Activated T-cell treated with anti-CD3 and anti-CD28 coated beads, Interleukin-2, amount 50 U/mL, for 24 hours (primary cell): ENCODE measurements around the gene GOLGA5.
"Not testable (repeated sequence)": the region's sequence is repeated elsewhere in the genome, so short reads cannot be mapped to it uniquely, and the experiment has no call there.

Experiments
- DNase-seq: peaks from one replicate; pipeline ENCODE4 v3.0.0-alpha.2; 2020
- H3K27ac Mint-ChIP-seq: 2 replicates; pipeline ENCODE4 v1.8.0; 2020; ENCODE audit warnings: mild to moderate bottlenecking, mixed read lengths
- H3K27me3 Mint-ChIP-seq: 2 replicates; pipeline ENCODE4 v1.8.0; 2020; ENCODE audit warnings: mixed read lengths
- H3K36me3 Mint-ChIP-seq: 2 replicates; pipeline ENCODE4 v1.8.0; 2020; ENCODE audit warnings: low read depth, mixed read lengths
- H3K4me1 Mint-ChIP-seq: 2 replicates; pipeline ENCODE4 v1.8.0; 2020; ENCODE audit warnings: low read depth, mixed read lengths
- H3K4me3 Mint-ChIP-seq: 2 replicates; pipeline ENCODE4 v1.8.0; 2020; ENCODE audit warnings: mild to moderate bottlenecking, moderate library complexity, mixed read lengths
- H3K9me3 Mint-ChIP-seq: 2 replicates; pipeline ENCODE4 v1.8.0; 2020; ENCODE audit warnings: mixed read lengths

The GOLGA5 gene

DNA sequence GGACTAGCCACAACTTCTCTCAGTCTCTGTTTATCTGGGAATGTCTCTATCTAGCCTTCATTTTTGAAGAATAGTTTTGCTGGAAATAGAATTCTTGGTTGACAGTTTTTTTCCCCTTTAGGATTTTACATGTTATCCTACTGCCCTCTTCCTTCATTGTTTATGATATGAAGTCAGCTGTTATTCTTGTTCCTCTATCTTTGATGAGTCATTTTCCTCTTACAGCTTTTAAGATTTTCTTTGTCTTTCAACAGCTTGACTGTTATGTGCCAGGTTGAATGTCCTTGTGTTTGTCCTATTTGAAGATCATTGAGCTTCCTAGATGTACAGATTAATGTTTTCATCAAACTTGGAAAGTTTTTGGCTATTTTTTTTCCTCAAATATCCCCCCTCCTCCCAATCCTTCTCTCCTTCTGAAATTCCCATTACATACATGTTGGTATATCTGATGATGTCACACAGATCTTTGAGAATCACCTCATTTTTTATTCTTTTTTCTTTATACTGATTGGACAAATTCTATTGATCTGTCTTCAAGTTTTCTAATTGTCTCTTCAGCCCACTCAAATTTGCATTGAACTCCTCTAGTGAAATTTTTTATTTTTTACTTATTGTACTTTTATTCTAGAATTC is 4.5 kb upstream of the GOLGA5 start:
- H3K36me3 Mint-ChIP-seq, result peaks cover 6% of the 10 kb centered on the region
- no peak for DNase-seq
- H3K27ac Mint-ChIP-seq, result no peak overlapping the region
- peaks cover 33% of the 10 kb centered on the region for H3K9me3 Mint-ChIP-seq
- H3K4me1 Mint-ChIP-seq, result peaks cover 18% of the 10 kb centered on the region
- no peak overlapping the region for H3K4me3 Mint-ChIP-seq
- no peaks in the 10 kb centered on the region for H3K27me3 Mint-ChIP-seq

DNA sequence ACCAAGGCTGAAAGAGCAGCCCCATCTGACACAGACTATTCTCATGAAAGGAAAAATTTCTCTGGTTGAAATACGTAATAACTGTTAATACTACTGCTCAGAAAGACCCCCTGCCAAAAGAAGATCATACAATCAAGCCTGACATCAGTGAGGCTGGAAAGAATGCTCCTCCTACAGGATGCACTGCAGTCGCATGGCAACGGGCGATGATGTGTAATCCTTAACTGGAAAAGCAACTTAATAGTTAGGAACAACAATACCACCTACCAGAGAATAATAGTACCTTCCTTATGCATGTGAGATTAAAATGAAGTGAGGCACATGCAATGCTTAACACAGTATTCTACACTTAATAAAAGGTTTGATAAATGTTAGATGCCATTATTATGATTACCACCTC is 1.2 kb upstream of the GOLGA5 start:
- Mint-ChIP-seq H3K27ac (no peak overlapping the region), H3K27me3 (no peaks in the 10 kb centered on the region), H3K4me3 (no peak overlapping the region), H3K9me3 (peaks cover 33% of the 10 kb centered on the region), H3K36me3 (peaks cover 20% of the 10 kb centered on the region), H3K4me1 (peaks cover 34% of the 10 kb centered on the region)
- no peak for DNase-seq

DNA sequence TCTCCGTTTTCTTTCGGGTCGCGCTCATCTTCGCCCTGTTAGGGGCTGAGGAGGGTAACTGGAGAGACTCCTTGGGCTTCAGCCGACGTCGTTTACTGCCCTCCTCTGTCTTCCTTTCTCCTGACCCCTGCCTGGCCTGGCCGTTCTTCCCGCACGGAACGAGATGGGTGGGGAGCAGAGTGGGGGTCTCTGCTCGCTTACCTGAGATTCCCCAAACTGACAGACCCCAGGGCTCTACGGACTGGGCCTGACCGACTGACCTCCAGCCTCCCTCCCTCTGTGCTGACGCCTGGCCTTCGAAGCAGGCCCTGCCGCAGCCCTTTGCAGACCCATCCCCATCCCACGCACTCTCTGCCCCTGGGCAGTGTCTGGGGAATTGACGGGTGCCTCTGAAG is 439 bp downstream of the GOLGA5 start:
- Mint-ChIP-seq H3K36me3 (peaks cover 30% of the 10 kb centered on the region), H3K27me3 (no peaks in the 10 kb centered on the region), H3K27ac (peak overlapping the region; percentile 95), H3K9me3 (peaks cover 23% of the 10 kb centered on the region), H3K4me3 (peak overlapping the region; percentile 96), H3K4me1 (peaks cover 40% of the 10 kb centered on the region)
- DNase-seq, result no peak

DNA sequence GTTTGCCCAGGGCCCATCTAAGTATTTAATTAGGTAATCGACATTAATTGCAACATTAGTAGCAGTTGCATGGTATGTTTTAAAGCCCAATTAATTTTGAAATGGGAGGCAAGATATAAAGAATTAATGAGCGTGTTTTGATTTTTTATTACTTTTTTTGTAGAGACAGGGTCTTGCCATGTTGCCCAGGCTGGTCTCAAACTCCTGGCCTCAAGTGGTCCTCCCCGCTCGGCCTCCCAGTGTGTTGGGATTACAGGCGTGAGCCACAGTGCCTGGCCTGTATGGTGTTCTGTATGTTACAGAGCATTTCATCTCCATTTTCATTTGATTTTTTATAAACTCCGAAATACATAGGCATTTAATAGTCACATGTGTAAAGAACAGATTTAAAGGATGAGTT is 856 bp downstream of the GOLGA5 start:
- H3K9me3 Mint-ChIP-seq, result peaks cover 20% of the 10 kb centered on the region
- H3K27ac Mint-ChIP-seq, result peak overlapping the region; percentile 95
- H3K36me3 Mint-ChIP-seq, result peaks cover 34% of the 10 kb centered on the region
- H3K4me3 Mint-ChIP-seq, result peak overlapping the region; percentile 96
- no peak for DNase-seq
- no peaks in the 10 kb centered on the region for H3K27me3 Mint-ChIP-seq
- peaks cover 45% of the 10 kb centered on the region for H3K4me1 Mint-ChIP-seq

DNA sequence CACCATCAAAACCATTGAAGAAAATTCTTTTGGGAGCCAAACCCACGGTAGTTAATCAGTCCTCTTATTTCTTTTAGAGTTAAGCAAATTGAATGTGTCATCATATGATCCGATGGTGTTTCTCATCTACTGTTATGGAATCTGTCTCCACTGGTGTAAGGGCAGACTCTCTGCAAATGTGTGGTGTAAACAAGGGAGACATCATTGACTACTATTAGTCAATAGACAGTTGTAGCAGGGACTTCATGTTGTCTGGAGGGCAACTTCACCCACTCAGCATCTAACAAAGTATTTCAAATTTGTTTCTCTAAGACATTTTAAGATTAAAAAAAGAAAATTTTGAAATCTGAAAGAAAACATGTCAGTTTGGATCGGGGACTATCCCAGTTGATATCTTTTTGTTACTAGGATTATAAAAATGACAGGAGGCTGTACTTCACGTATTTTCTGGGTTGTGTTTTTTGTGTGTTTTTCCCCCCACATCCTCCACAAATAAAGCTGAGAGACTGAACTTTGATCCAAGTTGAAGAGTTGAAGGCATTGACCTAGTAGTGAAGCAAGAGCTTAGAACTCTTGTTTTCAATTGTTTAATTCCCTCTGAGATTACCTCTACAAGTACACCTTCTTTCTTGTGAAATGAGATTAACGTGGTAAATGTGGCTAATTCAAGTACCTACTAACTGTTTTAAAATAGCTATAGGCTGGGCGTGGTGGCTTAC is 4.0 kb downstream of the GOLGA5 start:
- peaks cover 58% of the 10 kb centered on the region for H3K36me3 Mint-ChIP-seq
- H3K27ac Mint-ChIP-seq, result peak overlapping the region; percentile 30
- peaks cover 6% of the 10 kb centered on the region for H3K9me3 Mint-ChIP-seq
- no peaks in the 10 kb centered on the region for H3K27me3 Mint-ChIP-seq
- peaks cover 72% of the 10 kb centered on the region for H3K4me1 Mint-ChIP-seq
- no peak overlapping the region for H3K4me3 Mint-ChIP-seq
- no peak for DNase-seq

DNA sequence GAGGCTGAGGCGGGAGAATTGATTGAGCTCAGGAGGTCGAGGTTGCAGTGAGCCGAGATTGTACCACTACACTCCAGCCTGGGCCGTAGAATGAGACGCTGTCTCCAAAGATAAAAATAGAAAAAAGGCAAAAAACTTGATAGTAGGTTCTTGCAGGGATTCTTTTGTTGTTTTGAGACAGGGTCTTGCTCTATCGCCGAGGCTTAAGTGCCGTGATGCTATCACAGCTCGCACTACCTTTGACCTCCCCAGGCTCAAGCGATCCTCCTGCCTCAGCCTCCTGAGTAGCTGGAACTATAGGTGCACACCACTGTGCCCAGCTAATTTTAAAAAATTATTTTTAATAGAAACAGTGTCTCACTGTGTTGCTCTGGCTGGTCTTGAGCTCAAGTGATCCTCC is 4.7 kb downstream of the GOLGA5 start:
- DNase-seq, result no peak

DNA sequence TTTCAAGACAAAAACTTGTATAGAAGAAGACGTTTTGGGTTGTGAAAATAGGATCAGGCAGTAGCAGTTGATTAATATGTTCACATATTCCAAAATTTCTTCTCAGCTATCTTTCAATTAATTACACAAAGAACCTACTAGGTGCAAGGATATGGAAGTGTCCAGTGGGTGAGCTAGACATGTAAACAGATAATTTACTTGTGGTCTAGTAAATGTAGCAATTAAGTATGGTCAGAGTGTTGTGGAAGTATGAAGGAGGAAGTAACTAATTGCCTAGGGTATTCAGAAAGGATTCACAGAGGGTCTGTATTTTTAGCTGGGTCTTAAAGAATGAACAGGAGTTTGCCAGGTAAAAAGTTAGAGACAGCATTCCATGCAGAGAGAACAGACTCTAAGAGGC is 5.9 kb downstream of the GOLGA5 start:
- H3K4me1 Mint-ChIP-seq, result peaks cover 75% of the 10 kb centered on the region
- DNase-seq, result no peak
- peaks cover 62% of the 10 kb centered on the region for H3K36me3 Mint-ChIP-seq
- H3K27me3 Mint-ChIP-seq, result no peaks in the 10 kb centered on the region
- H3K4me3 Mint-ChIP-seq, result peak overlapping the region; percentile 43
- peak overlapping the region; percentile 16 for H3K27ac Mint-ChIP-seq
- no peaks in the 10 kb centered on the region for H3K9me3 Mint-ChIP-seq

More for the DNA sequence above, 4.7 kb downstream of the GOLGA5 start:
- H3K27me3 Mint-ChIP-seq, result no peaks in the 10 kb centered on the region
- H3K36me3 Mint-ChIP-seq, result peaks cover 62% of the 10 kb centered on the region
- peaks cover 72% of the 10 kb centered on the region for H3K4me1 Mint-ChIP-seq
- H3K9me3 Mint-ChIP-seq, result peaks cover under 1% of the 10 kb centered on the region
- H3K27ac Mint-ChIP-seq, result no peak overlapping the region
- no peak overlapping the region for H3K4me3 Mint-ChIP-seq

DNA sequence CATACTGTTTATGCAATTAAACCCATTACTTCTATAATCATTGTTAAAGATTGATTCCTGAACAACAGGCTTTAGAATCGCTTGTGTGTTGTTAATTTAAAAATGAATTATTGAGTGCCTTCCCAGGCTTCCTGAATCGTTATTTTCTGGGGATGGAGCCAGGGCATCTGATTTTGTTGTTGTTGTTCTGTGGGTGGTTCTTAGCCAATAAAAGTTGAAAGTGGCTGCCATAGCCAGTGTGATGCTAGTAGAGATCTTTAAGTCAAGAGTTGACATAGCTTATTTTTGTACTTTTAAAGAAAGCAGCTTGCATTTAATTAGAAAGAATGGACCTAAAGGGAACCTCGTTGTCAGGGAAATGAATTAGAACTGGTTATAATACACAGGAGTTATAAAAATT is 6.4 kb downstream of the GOLGA5 start:
- Mint-ChIP-seq H3K27me3 (no peaks in the 10 kb centered on the region), H3K27ac (peak overlapping the region; percentile 45), H3K4me1 (peaks cover 75% of the 10 kb centered on the region), H3K4me3 (peak overlapping the region; percentile 44), H3K9me3 (no peaks in the 10 kb centered on the region), H3K36me3 (peaks cover 66% of the 10 kb centered on the region)
- DNase-seq, result no peak

DNA sequence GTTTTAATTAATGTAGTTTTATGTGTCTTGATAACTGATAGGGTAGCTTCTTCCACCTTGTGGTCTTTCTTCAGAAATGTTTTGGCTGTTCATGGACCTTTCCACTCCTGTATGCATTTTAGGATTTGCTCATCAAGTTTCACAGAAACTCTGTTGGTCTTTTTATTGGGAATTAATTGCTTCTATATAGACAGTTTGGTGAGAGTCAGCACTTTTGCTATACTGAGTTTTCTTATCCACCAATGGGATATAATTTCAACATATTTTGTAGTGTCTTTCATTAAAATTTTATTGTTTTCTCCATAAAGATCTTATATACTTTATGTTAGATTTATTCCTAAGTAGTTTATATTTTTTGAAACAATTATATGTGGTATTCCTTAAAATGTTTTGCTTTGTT is 7.8 kb downstream of the GOLGA5 start:
- peaks cover 73% of the 10 kb centered on the region for H3K36me3 Mint-ChIP-seq
- peak overlapping the region; percentile 44 for H3K4me3 Mint-ChIP-seq
- DNase-seq, result no peak
- H3K27ac Mint-ChIP-seq, result peak overlapping the region; percentile 51
- peaks cover 69% of the 10 kb centered on the region for H3K4me1 Mint-ChIP-seq
- H3K27me3 Mint-ChIP-seq, result no peaks in the 10 kb centered on the region
- no peaks in the 10 kb centered on the region for H3K9me3 Mint-ChIP-seq

DNA sequence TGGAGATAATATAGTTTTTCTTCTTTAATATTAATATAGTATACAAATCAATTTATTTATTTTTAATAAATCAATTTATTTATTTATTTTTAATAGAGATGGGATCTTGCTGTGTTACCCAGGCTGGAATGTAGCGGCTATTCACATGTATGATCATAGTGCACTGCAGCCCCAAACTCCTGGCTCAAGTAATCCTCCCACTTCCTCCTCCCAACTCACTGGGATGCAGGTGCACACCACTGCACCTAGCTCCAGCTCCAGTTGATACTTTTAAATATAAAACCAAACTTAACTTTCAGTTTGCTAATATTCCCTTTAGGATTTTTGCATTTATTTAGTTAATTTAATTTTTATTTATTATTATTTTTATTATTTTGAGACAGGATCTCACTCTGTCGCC is 8.6 kb downstream of the GOLGA5 start:
- Mint-ChIP-seq H3K4me3 (no peak overlapping the region), H3K27me3 (no peaks in the 10 kb centered on the region), H3K27ac (no peak overlapping the region), H3K36me3 (peaks cover 72% of the 10 kb centered on the region), H3K4me1 (peaks cover 63% of the 10 kb centered on the region), H3K9me3 (no peaks in the 10 kb centered on the region)
- DNase-seq, result no peak

DNA sequence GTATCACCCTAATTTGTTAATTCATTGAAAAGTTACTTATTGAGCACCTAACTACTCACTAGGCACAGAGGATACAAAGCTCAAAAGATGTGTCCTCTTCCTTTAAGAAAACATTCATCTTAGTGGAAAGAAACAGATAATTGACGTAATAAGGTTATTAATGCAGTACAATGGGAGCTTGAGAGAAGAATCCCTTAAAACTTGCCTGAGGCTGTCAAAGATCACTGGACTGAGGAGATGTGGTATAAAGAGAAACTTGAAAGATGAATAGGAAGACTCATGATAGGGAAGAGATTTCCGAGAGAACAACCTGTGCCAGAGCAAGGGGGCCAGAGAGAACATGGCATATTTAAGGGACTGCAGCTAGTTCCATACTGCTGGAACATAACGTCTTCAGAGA is 19.1 kb downstream of the GOLGA5 start:
- no peak for DNase-seq
- no peaks in the 10 kb centered on the region for H3K9me3 Mint-ChIP-seq
- no peaks in the 10 kb centered on the region for H3K27me3 Mint-ChIP-seq
- peaks cover 54% of the 10 kb centered on the region for H3K36me3 Mint-ChIP-seq
- H3K4me1 Mint-ChIP-seq, result no peaks in the 10 kb centered on the region
- no peak overlapping the region for H3K4me3 Mint-ChIP-seq
- H3K27ac Mint-ChIP-seq, result no peak overlapping the region

DNA sequence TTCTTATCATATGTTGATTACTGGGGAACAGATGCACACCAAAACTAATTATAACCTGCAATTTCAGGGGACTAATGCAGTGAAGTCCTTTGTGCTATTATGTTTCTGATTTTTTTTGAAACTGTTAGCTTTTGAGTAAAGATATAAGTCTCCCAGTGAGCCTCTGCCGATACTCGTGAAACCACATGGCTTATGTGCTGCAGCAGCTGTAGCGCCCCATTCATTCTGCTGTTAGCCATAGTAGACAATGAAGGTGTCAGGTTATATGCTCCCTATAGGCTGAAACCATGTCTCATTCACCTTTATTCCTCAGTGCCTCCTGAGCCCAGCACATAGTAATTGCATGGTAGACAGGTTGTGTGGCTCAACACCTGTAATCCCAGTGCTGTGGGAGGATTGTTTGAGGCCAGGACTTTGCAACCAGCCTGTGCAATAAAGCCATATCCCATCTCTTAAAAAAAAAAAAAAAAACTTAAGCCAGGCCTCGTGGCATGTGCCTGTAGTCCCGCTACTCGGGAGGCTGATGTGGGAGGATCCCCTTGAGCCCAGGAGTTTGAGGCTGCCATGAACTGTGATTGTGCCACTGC is 25.0 kb downstream of the GOLGA5 start:
- Mint-ChIP-seq H3K4me1 (no peaks in the 10 kb centered on the region), H3K27me3 (no peaks in the 10 kb centered on the region), H3K4me3 (no peak overlapping the region), H3K36me3 (peaks cover 82% of the 10 kb centered on the region), H3K27ac (no peak overlapping the region), H3K9me3 (no peaks in the 10 kb centered on the region)
- no peak for DNase-seq

DNA sequence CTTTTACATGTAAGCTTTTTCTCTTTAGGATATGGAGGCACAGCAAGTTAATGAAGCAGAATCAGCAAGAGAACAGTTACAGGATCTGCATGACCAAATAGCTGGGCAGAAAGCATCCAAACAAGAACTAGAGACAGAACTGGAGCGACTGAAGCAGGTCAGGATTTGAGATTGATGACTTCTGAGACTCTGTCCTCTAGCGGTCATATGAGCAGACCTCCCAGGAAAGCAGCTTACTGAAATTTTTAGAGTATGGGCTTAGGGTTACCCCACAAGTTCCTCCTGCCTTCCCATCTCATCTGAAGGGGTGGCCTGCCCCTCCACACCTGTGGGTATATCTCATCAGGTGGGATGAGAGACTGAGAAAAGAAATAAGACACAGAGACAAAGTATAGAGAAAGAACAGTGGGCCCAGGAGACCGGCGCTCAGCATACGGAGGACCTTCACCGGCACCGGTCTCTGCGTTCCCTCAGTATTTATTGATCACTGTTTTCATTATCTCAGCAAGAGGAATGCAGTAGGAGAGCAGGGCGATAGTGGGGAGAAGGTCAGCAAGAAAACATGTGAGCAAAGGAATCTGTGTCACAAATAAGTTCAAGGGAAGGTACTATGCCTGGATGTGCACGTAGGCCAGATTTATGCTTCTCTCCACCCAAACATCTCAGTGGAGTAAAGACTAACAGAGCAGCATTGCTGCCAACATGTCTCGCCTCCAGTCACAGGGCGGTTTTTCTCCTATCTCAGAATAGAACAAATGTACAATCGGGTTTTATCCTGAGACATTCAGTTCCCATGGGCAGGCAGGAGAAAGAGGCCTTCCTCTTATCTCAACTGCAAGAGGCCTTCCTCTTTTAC is 25.8 kb downstream of the GOLGA5 start:
- H3K4me3 Mint-ChIP-seq, DNase-seq, H3K4me1 Mint-ChIP-seq, H3K9me3 Mint-ChIP-seq, H3K27ac Mint-ChIP-seq, H3K27me3 Mint-ChIP-seq: not testable (repeated sequence)
- H3K36me3 Mint-ChIP-seq, result peaks cover 86% of the 10 kb centered on the region

DNA sequence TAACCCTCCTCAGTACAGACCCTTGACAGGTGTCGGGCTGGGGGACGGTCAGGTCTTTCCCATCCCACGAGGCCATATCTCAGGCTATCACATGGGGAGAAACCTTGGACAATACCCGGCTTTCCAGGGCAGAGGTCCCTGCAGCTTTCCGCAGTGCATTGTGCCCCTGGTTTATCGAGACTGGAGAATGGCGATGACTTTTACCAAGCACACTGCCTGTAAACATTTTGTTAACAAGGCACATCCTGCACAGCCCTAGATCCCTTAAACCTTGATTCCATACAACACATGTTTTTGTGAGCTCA is 26.4 kb downstream of the GOLGA5 start:
- not testable (repeated sequence) for H3K4me1 Mint-ChIP-seq, H3K27me3 Mint-ChIP-seq, H3K27ac Mint-ChIP-seq, DNase-seq, H3K9me3 Mint-ChIP-seq, H3K4me3 Mint-ChIP-seq
- H3K36me3 Mint-ChIP-seq, result peaks cover 86% of the 10 kb centered on the region

DNA sequence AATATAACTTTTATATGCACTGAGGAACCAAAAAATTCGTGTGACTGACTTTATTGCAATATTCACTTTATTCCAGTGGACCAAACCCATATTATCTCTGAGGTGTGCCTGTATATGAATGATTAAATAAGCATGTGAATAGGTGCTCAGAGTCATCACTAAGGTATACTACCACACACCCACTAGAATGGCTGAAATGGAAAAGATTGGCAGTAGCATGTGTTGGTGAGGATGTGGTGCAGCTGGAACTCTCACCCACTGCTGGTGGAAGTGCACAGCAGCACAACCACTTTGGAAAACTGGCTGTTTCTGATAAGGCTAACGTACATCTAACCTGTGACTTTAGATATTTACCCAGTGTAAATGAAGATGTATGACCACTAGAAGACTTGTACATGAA is 36.8 kb downstream of the GOLGA5 start:
- no peaks in the 10 kb centered on the region for H3K9me3 Mint-ChIP-seq
- no peaks in the 10 kb centered on the region for H3K4me1 Mint-ChIP-seq
- H3K27me3 Mint-ChIP-seq, result no peaks in the 10 kb centered on the region
- no peak overlapping the region for H3K4me3 Mint-ChIP-seq
- DNase-seq, result no peak
- H3K36me3 Mint-ChIP-seq, result peaks cover 80% of the 10 kb centered on the region
- no peak overlapping the region for H3K27ac Mint-ChIP-seq
